G401.6 (cell line): ENCODE results near the gene NEK6.
A peak's percentile ranks its signal among the peaks of the same experiment; 100 is the strongest.

Experiments used
- FAIRE-seq: peaks from 2 replicates; lab custom pipeline; 2012; peaks lifted over from hg19 to GRCh38; lab: Jason Lieb, UNC

The NEK6 gene

DNA sequence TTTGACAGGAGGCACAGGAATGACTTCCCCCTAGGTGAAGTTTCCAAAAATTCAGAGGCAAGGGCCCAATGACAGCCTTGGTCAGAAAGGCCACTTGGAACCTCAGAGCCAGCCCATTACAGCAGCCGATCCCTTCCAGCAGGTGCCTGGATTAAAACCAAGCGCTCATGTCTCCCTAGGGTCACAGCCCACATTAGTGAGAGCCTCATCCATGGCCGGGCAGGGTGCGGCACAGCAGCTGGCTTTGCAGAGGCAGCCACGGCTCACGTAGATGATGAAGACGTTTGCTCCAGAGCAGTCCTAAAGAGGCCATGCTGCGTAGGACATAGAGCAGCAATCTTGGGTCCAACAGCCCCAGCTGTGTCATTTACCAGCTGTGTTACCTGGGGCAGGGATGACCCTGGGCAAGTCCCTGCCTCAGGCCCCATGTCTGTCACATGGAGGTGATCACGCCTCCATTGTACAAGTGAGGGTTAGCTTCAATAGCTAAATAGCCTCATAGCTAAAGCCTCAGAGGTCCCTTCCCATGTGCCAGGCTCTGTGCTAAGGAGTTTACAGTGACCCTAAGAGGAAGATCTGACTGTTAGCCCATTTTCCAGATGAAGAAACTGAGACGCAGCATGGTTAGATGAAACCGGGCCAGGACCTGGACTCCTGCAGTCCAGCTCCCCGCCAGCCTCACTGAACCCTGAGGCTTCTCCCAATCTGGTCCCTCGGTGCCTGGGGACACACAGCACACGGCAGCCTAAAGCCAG is 39.2 kb downstream of the NEK6 start:
- no peak for FAIRE-seq

DNA sequence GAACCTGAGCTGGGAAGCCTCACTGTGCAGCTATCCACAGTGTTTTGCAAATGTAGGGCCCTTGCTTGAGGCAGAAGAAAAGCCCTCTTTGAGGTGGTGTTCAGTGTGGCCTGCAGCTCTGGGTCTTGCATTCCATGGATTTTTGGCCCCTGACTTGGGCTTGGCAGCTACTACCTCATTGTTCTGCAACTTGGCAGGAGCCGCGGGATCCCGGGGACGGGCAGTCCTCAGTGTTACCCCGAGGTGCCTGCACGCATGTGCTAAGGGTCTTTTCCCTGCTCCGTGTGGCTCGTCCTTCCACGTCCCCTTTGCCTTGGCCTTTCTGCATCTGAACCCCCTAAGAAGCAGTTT is 39.8 kb downstream of the NEK6 start:
- peak; percentile 8 for FAIRE-seq

DNA sequence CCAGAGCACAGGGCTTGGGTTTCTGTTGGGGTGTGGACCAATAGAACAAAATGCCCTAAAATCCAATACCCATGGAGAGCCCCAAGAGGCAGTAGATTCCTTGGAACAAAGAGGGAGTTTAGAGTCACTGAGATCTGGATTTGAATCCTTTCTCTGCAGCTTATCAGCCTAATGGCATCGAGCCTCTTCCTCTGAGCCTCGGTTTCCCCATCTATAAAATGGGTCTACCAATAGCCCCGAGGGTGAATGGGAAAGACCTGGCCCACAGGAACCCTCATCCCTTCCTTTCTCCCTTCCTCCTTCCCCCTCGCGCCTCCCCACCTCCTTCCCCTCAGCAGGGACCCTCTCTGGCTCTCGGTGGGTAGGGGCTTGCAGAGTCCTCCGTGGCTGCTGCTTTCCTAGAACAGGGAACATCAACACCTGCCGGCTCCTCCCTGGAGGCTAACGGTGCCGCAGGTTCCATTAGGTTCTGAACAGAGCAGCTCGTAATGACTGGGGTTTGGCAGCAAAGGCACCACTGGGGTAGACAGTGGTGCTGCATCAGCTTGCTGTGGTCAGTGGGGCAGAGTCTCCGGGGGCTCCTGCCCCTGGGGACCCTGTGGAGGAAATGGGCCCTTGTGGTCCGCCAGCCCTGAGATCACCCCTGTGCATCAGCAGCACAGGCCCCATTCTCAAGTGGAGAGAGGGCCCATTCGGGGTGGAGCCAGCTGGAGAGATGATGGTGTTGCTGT is 40.3 kb downstream of the NEK6 start:
- no peak for FAIRE-seq

DNA sequence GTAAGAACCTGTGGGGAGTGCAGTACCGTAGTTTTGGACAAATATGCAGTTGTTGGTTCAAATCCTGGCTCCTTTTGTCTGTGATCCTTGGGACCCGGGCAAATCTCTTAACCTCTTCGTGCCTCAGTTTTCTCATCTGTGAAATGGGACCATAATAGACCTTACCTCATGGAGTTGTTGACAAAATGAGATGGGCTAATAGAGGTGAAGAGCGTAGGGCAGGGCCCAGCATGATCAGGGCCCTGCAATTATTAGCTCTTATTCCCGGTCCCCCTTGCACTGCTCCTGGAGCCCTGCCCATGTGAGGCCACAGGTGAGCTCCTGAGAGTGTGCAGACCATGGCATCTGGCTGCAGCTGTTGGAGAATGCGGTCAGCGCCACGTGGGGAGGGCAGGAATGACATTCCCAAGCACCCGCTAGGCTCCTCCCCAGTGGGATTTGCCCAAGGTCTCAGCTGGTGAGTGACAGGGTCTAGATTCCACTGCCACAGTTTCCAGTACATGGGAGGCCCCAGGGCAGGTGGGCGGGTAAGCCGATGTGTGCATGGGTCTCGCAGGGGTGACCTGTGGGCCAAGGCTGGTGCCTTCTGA is 41.0 kb downstream of the NEK6 start:
- no peak for FAIRE-seq

DNA sequence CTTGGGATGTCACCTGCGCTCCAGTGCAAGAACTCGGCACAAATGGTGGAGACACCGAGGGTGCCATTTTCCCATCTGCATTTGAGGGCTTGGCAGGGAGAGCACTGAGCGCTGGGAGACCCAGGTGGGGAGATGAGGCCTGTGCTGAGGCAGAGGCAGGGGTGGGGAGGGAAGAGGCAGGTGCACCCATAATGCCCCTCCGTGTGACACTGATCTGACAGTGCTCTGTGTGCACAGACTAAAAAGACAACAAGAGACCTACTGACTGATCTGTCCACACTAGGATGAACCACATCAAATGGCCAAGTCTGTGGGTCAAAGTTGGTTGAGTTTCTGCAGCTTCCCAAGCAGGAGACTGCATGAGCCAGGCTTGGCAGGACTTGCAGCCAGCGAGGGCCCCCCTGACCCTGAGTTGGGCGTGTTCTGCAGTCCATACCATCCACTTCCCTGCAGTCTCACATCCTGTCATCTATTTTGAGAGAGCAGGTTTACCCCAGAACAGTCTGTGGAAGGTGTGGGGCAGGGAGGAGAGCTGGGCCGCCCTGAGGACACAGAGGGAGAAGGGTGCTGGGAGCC is 41.9 kb downstream of the NEK6 start:
- no peak for FAIRE-seq

DNA sequence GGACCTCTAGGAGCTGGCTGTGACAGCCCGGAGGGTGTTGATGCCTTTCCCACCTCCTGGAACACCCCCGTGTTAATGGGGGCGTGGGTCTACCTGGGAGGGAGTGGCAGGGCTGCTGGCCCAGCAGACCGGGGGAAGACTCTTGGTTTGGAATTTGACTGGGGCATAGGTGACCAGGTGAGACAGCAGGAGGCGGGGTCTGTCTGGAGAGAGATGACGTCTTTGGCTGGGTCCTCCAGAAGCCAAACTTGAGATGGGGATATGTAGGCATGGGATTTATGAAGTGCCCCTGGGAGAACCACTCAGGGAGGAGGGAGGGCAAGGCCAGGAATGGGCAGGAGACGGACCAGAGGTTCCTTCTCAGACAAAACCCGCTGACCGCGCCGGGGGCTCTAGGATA is 42.6 kb downstream of the NEK6 start:
- no peak for FAIRE-seq

DNA sequence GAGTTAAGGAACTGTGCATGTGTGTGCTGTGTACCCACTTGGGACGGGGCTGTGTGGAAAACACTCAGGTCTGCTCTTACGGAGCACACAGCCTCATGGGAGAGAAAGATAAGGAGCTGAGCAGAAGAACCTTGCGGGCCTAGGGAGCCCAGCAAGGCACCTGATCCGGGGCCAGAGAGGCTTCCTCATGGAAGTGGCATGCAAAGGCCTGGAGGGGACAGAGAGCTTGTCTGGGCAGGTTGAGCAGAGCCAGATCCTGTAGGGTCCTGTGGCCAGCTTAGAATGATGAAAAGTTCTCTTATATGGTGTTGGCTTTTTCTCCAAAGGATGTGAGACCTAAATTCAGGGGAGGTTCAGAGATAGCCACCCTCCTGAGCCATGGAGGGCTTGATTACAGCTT is 45.2 kb downstream of the NEK6 start:
- no peak for FAIRE-seq

DNA sequence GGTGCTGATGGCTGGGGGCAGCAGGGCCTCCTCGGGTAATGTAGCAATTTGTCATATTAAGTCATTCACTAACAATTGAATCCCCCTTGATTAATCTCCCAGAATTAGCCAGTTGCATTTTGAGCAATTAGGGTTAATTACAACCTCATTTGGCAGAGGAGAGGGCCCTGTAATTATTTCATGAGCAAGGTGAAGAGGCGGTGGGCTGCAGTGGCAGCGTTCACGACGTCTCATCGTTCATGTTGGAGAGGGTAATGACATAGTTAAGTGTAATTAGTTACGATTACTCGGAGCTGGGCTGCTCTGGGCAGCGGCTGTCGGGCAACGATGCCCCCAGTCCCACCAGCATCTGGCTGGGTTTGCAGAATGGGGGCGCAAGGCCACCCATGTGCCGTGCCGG is 46.0 kb downstream of the NEK6 start:
- FAIRE-seq, result no peak

DNA sequence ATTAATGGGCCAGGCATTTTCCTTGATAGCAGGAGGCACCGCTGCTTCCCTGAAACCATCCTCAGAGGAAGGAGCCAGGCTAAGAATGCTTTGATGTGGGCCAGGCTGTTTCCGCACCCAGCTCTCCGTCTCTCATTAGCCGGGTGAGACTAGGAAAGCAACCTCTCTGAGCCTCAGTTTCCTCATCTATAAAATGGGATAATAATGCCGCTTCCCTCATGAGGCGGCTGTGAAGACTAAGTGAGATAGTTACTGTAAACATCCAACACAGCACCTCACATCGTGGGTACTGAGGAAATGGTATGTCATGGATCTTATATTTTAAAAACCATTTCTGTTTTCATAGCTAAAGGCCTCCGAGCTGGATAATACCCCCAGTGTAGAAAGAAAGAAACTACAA is 46.5 kb downstream of the NEK6 start:
- FAIRE-seq, result no peak

DNA sequence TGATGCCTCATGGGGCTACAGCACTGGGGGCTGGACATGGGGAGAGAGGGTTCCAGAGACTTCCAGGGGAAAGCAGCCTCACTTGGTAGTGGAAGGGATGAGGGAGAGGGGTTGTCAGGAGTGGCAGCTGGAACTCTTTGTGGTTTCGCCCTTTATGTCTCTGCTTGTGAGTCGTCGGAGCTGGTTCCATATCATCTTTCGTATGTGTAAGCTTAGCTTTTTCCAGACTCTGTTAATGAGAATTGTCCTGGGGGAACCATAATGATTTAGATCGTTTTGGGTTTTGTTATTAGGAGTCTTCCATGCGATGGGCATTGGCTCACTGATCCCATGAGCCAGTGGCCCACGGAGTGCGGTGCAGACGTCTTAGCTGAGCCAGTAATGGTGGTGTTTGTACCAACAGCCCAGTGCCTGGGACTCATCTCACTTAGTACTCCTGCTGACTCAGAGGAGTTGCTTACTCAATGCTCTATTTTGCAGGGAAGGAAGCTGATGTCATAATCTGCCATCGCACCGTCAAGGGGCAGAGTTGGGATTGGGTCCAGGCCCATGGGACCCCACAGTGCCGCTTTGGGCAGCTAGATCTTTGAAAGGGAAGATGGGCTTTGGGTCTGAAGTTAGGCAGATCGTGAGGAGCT is 48.5 kb downstream of the NEK6 start:
- FAIRE-seq, result no peak

DNA sequence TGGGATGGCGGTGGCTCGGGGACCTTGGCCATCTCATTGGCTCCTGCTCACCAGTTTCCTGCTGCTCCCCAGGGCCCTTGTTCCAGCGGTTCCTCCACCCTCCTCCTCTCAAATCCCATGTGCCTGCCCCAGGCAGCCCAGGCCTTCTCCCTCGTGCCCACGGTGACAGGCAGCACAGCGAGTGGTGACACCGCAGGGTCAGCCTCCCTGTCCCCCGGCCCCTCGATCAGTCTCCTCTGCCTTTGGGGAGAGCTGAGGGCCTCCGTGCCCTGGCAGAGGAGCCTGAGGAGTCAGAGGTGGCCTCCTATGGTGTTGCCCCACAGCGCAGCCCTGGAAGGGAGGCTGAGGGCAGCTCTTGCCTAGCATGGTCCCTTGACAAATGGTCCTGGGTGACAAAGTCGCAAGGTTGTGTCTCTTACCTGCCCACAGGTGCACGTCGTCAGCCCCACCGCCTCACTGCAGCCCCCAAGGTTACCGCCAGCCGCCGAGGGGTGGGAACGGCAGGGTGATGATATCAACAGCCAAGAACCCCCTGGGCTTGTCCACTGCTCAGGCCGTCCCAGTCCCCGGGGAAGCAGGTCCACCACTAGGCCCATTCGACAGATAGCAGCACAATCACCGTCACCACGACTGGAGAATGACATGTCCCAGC is 49.8 kb downstream of the NEK6 start:
- FAIRE-seq, result no peak

DNA sequence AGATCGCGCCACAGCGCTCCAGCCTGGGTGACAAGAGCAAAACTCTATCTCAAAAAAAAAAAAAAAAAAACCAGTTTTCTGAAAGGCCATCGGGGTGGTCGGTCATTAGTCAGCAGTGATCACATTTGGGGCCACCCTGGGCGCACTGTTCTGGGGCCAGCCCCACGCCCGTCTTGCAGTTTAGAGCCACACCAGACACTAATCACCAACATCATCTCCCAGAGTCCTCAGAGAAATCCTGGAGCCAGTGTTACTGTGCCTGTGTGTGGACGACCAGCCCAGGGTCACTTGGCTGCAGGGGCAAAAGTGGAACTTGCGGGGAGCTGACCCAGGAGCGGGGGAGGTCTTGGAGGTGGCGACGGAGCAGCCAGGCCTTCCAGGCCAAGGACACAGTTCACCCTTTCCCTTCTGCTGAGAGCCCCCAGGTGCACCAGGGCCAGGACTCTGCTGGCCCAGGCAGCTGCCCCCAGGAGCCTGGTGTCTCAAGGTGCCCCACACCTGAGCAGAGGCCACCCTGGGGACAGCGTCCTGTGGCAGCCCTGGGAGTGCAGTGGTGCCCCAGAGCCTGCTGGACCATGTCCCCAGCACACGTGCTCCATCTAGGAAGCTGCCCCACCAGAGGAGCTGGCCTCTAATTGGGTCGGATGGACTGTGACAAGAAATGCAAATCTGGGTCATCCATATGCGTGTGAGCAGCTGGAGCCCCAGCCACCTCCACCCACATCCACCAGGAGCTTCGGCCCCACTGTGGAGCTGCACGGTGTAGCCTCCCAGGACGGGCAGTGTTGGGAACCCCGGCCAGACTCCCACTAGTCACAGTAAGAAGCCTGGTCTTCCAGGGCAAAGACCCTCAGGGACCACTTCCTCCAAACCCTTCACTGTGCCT is 51.1 kb downstream of the NEK6 start:
- FAIRE-seq, result no peak

DNA sequence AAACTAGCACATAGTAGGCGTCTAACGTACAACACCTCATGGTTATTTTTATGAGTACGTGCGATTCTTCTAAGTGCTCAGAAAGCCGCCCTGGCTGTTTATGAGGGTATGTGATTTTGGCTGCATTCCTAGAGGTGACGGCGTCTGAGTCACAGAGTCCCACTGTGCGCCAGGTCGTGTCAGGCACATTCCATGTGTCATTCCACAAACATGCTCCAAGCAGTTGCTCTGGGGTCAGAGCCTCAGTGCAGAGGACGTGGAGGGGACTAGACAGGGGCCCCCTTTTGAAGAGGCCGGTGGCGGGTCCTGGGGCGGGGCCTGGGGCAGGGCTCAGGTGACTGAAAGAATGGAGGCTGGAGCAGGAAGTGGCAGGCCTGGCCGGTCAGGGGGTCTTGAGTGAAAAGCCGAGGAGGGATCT is 51.9 kb downstream of the NEK6 start:
- FAIRE-seq, result peak; percentile 97

DNA sequence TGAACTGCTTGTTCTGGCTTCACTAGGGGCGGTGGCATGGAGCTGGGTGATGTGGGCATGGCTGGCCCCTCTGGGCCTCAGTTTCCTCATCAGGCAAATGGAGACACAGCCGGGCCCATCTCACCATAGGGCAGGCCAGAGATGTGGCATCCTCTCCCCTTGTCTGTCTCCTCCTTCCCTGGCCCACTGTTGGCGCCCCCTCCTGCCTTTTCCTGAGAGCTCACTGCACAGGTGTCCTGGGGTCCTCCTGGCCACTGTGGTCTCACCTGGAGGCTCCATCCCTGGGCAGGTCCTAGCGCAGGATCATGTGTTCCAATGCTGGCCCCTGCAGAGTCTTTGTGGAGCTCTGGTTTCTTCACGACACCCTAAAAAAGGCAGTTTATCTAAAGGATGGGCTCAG is 53.5 kb downstream of the NEK6 start:
- no peak for FAIRE-seq

DNA sequence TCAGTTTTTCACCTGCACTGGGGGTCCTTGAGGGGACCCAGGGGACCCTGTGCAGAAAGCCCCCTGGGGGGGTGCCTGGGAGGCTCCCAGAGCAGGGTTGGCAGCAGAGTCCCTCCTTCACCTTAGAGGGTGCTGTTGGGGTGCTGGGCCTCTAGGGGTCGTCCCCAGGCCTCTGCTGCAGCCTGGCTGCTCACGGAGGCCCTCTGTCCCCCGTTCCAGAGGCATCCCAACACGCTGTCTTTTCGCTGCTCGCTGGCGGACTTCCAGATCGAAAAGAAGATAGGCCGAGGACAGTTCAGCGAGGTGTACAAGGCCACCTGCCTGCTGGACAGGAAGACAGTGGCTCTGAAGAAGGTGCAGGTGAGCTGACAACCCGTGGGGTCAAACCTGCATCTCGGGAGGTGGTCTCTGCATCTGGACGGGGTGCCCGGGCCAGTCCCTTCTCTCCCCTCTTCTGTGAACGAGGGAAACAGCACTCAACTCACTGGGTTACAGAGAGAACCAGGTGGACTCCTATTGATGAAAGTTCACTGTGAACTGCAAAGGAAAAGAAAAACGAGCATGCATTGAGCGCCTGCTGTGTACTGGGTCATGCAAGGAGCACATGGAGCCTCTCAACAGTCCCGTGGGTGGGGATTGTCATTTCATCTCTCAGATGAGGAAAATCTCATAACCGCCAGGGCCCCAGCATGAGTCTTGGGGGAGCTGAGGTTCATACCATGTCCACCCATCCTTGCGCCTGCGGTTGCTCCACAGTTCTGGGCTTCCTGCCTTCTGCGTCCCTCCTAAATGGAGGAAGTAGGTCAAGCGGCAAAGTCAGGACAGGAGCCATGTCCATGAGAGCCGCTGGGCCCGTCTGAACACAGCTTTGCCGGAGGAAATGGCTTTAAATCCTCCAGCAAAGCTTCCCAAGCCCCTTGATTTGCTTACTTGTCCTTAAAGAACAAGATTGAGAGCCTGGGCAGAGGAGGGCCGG is 54.8 kb downstream of the NEK6 start:
- no peak for FAIRE-seq

DNA sequence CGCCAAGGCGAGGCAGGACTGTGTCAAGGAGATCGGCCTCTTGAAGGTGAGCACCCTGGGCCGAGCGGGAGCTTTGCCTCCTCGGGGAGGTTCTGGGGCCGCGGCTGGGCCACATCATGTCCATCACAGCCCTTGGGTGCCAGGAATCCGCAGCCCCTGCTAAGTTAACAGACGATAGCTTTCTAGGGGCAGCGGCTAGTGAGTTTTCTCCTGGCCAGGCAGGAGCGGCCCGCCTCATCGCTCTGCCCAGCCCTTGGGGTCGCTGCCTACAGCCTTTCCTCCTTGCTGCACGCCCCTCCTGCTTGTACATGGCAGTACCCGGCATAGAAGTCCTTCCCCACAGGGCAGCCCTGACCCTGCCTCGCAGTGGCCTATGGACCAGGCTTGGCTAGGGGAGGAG is 56.2 kb downstream of the NEK6 start:
- no peak for FAIRE-seq

DNA sequence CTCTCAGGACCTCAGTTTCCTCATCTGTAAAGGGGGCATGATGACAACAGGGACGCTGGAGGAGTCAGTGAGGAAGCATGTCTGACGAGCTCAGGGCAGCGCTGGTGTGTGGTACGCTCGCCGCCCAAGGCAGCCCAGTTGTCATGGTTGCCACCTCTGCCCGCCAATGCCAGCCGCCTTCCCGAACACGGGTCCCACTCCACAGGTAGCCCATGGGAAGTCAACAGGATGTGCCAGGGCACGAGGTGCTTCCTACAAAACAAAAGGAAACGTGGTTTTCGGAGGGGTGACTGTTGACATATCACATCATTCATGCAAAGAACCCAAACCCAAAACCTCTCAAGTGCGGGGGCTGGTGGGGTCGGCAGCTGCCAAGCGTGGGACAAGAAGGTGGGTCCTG is 58.1 kb downstream of the NEK6 start:
- FAIRE-seq, result no peak

DNA sequence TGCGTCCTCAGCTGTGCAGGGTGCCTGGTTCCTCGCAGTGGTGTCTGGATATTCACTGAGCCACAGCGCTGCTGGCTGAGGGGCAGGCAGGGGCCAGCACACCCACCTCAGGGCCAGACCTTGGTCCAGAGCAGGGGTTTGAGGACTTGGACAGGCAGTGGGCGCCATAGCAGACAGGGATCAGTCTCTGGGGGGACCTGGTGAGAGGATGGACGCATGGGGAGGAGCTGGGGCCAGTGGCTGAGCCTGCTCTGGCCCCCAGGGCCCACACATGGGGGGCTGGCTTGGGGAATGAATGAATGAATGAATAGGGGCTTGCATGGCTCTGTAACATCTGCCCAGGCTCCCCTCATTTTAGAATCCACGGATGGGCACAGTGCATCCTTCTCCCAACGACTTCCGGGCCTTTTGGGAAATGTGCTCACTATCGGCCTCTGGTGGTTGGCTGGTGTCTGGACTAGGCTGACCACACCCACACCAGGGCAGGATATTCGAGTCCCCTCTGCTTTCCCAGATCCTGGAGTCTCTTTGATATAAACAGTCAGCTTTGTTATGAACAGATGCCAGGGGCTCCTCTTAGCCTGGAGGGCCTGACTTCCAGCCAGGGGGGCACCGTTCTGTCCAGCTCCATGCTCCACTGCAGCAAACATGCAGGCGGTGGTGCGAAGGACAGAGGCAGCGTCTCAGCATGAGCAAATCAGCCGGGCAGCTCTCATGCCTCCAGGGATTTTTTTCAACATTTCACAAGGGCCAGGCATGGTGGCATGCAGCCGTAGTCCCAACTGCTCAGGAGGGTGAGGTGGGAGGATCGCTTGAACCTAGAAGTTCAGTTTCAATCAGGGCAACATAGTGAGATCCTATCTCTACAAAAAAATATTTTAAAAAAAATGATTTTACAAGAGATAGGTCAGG is 62.6 kb downstream of the NEK6 start:
- FAIRE-seq, result no peak

DNA sequence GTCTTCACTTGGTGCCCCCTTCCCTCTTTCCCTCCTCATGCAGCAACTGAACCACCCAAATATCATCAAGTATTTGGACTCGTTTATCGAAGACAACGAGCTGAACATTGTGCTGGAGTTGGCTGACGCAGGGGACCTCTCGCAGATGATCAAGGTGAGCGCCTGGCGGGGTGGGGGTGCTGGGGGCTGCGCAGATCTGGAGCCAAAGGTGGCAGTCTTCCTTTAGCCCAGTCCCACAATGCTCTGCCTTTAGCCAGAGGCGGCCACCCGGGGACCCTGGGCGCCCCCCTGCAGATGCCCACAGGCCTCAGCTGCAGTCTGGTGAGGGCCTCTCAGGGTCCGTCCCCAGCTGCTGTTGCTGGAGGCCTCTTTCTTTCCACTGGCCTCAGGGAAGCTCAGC is 63.7 kb downstream of the NEK6 start:
- no peak for FAIRE-seq
